HepG2 (cell line): ENCODE measurements around the gene PEPD. TPM values are rescaled to one million over a fixed set of nuclear protein-coding genes. Genes with fewer than 3 reads are reported as not detected.

Source experiments
- ATAC-seq: fragments of 200-7000 bp; cut with Tn5 transposase; 3 replicates; pipeline ENCODE4 v1.9.1; 2020; ENCODE audit warnings: mild to moderate bottlenecking, moderate library complexity
- BruUV-seq: library from RNA; stranded (reverse); fragments of 400-500 nt; replicated peaks from 2 replicates; lab custom pipeline; 2021; lab: Mats Ljungman, UMichigan
- CTCF ChIA-PET: fragments of 300-600 bp; formaldehyde crosslinking; extraction: SDS; loops from one replicate; lab custom pipeline; 2021; ENCODE audit warnings: low total read pairs, inconsistent platforms, low intra/inter-chr PET ratio; lab: Yijun Ruan, JAX
- POLR2A ChIA-PET: fragments of 350-600 bp; sonication (Branson Sonifier 250); formaldehyde crosslinking; loops from one replicate; lab custom pipeline; 2020; ENCODE audit warnings: antibody characterized with exemption, inconsistent platforms; lab: Yijun Ruan, JAX
- DNase-seq: peaks from one replicate; pipeline ENCODE4 v3.0.0-alpha.2; 2015; ENCODE audit warnings: low spot score
- FAIRE-seq: peaks from 3 replicates; lab custom pipeline; 2011; peaks lifted over from hg19 to GRCh38; lab: Jason Lieb, UNC
- H2AFZ ChIP-seq: one replicate; pipeline ENCODE4 v1.6.1; 2011; ENCODE audit warnings: low read length, inconsistent platforms
- H3K27ac ChIP-seq: fragments of 300-600 bp; 3 replicates; pipeline ENCODE4 v1.8.0; 2011; ENCODE audit warnings: mixed run types, mild to moderate bottlenecking, mixed read lengths, low read length, inconsistent platforms; ENCODE audit not compliant: insufficient read depth; ENCODE audit errors: extremely low read length
- H3K27me3 ChIP-seq, 2 experiments: fragments of 200-600 bp in 1 of 2; 2 replicates in 1 of 2; 3 replicates in 1 of 2; pipeline versions ENCODE4 v1.6.0 to v1.8.0; 2011; ENCODE audit warnings: low read length in 2 of 2, mild to moderate bottlenecking in 2 of 2, moderate library complexity in 2 of 2, inconsistent platforms in 1 of 2; ENCODE audit not compliant: insufficient read depth in 2 of 2, control insufficient read depth in 1 of 2
- H3K36me3 ChIP-seq, 2 experiments: fragments of 200-600 bp in 1 of 2; replicated peaks in 1 of 2; 2 replicates in 1 of 2; 3 replicates in 1 of 2; pipeline versions ENCODE4 v1.5.1 to v1.8.0; 2011; ENCODE audit warnings: low read length in 2 of 2, inconsistent platforms in 1 of 2; ENCODE audit not compliant: insufficient read depth in 2 of 2, control insufficient read depth in 1 of 2
- H3K4me1 ChIP-seq: 2 replicates; pipeline ENCODE4 v1.5.1; 2012; ENCODE audit warnings: low read length, inconsistent platforms; ENCODE audit not compliant: insufficient read depth
- H3K4me2 ChIP-seq: 2 replicates; pipeline ENCODE4 v1.6.0; 2011; ENCODE audit warnings: low read depth, low read length, inconsistent platforms
- H3K4me3 ChIP-seq, 3 experiments: fragments of 200-600 bp in 1 of 3; sonication (generic), shearing (Covaris generic) in 1 of 3; replicated peaks in 1 of 3; 2 replicates each; pipeline ENCODE4 v1.5.1; 2011 to 2016; ENCODE audit warnings: low read length in 3 of 3, inconsistent platforms in 2 of 3, low read depth in 2 of 3, mild to moderate bottlenecking in 2 of 3, control low read depth in 1 of 3, mixed read lengths in 1 of 3; ENCODE audit not compliant: insufficient read depth in 1 of 3
- H3K79me2 ChIP-seq: one replicate; pipeline ENCODE4 v1.6.1; 2011; ENCODE audit warnings: low read length, inconsistent platforms; ENCODE audit not compliant: insufficient read depth
- H3K9ac ChIP-seq: 2 replicates; pipeline ENCODE4 v1.6.0; 2011; ENCODE audit warnings: mild to moderate bottlenecking, low read depth, low read length, inconsistent platforms; ENCODE audit not compliant: insufficient read depth
- H3K9me3 ChIP-seq: 2 replicates; pipeline ENCODE4 v1.5.1; 2012; ENCODE audit warnings: mild to moderate bottlenecking, low read length
- H4K20me1 ChIP-seq: 2 replicates; pipeline ENCODE4 v1.6.0; 2011; ENCODE audit warnings: inconsistent platforms, mild to moderate bottlenecking, low read length, moderate library complexity; ENCODE audit not compliant: insufficient read depth
- CENPT ChIP-seq: sonication (generic); formaldehyde crosslinking; IDR thresholded peaks from 2 replicates; pipeline ENCODE4 v1.8.0; 2022; ENCODE audit warnings: low read depth, mild to moderate bottlenecking, moderate library complexity, missing genetic modification reagents
- ELF1 ChIP-seq: sonication (generic); formaldehyde crosslinking; IDR thresholded peaks from 2 replicates; pipeline ENCODE4 v1.4.0; 2020; ENCODE audit warnings: missing genetic modification reagents
- ELK4 ChIP-seq: sonication (generic); formaldehyde crosslinking; IDR thresholded peaks from 2 replicates; pipeline ENCODE4 v1.9.0; 2021; ENCODE audit warnings: missing genetic modification reagents, borderline replicate concordance
- FOXC1 ChIP-seq: sonication (generic); formaldehyde crosslinking; IDR thresholded peaks from 2 replicates; pipeline ENCODE4 v1.8.0; 2022; ENCODE audit warnings: mild to moderate bottlenecking, missing genetic modification reagents, borderline replicate concordance
- FOXP1 ChIP-seq, 2 experiments: fragments of 450-650 bp in 1 of 2; IDR thresholded peaks; 2 replicates each; pipeline ENCODE4 v1.6.1; 2017 to 2018; ENCODE audit warnings: antibody characterized with exemption in 1 of 2
- GLI4 ChIP-seq: sonication (generic); formaldehyde crosslinking; IDR thresholded peaks from 2 replicates; pipeline ENCODE4 v1.5.1; 2020; ENCODE audit warnings: missing genetic modification reagents, mild to moderate bottlenecking, moderate library complexity, borderline replicate concordance
- HHEX ChIP-seq: IDR thresholded peaks from 2 replicates; pipeline ENCODE4 v1.6.1; 2016; ENCODE audit warnings: control low read depth
- NR1H2 ChIP-seq: sonication (generic); formaldehyde crosslinking; IDR thresholded peaks from 2 replicates; pipeline ENCODE4 v1.8.1; 2022; ENCODE audit warnings: low read depth, missing genetic modification reagents, borderline replicate concordance
- NR2F1 ChIP-seq, 2 experiments: fragments of 450-650 bp in 1 of 2; formaldehyde crosslinking in 1 of 2; IDR thresholded peaks; 2 replicates each; pipeline versions ENCODE4 v1.5.0 to v1.6.1; 2016 to 2020; ENCODE audit warnings: mild to moderate bottlenecking in 1 of 2, missing compliant biosample characterization in 1 of 2, missing genetic modification reagents in 1 of 2, moderate library complexity in 1 of 2
- PAX8 ChIP-seq: sonication (generic); formaldehyde crosslinking; IDR thresholded peaks from 2 replicates; pipeline ENCODE4 v1.8.0; 2022; ENCODE audit warnings: mild to moderate bottlenecking, missing genetic modification reagents, borderline replicate concordance
- POGK ChIP-seq: sonication (generic); formaldehyde crosslinking; conservative IDR thresholded peaks from 2 replicates; pipeline ENCODE4 v1.8.0; 2022; ENCODE audit warnings: mild to moderate bottlenecking, moderate library complexity, missing genetic modification reagents
- RFXAP ChIP-seq: sonication (generic); formaldehyde crosslinking; IDR thresholded peaks from 2 replicates; pipeline ENCODE4 v1.4.0; 2020; ENCODE audit warnings: missing genetic modification reagents, borderline replicate concordance
- SMAD3 ChIP-seq: sonication (generic); formaldehyde crosslinking; IDR thresholded peaks from 2 replicates; pipeline ENCODE4 v1.4.0; 2020; ENCODE audit warnings: missing genetic modification reagents
- SMYD3 ChIP-seq: sonication (generic); formaldehyde crosslinking; IDR thresholded peaks from 2 replicates; pipeline ENCODE4 v1.8.1; 2023; ENCODE audit warnings: mild to moderate bottlenecking, missing genetic modification reagents
- TARDBP ChIP-seq: sonication (generic); formaldehyde crosslinking; IDR thresholded peaks from 2 replicates; pipeline ENCODE4 v1.8.0; 2022; ENCODE audit warnings: mild to moderate bottlenecking, missing genetic modification reagents
- TBX3 ChIP-seq: fragments of 450-650 bp; IDR thresholded peaks from 2 replicates; pipeline ENCODE4 v1.6.1; 2017; ENCODE audit warnings: antibody characterized with exemption, mild to moderate bottlenecking, inconsistent platforms, borderline replicate concordance
- THYN1 ChIP-seq: sonication (generic); formaldehyde crosslinking; IDR thresholded peaks from 2 replicates; pipeline ENCODE4 v1.8.1; 2023; ENCODE audit warnings: low read depth, mild to moderate bottlenecking, moderate library complexity, missing genetic modification reagents, borderline replicate concordance
- TSC22D2 ChIP-seq: sonication (generic); formaldehyde crosslinking; IDR thresholded peaks from 2 replicates; pipeline ENCODE4 v1.5.1; 2020; ENCODE audit warnings: missing genetic modification reagents, mild to moderate bottlenecking, borderline replicate concordance
- ZNF296 ChIP-seq: sonication (generic); formaldehyde crosslinking; conservative IDR thresholded peaks from 2 replicates; pipeline ENCODE4 v1.5.0; 2020; ENCODE audit warnings: mild to moderate bottlenecking, missing genetic modification reagents
- ZNF550 ChIP-seq: sonication (generic); formaldehyde crosslinking; IDR thresholded peaks from 2 replicates; pipeline ENCODE4 v1.4.0; 2020; ENCODE audit warnings: mild to moderate bottlenecking, missing genetic modification reagents, borderline replicate concordance
- WGBS: methylation state at CpG from one replicate; pipeline ENCODE4 v1.1.6; 2017; ENCODE audit warnings: low lambda C conversion rate; 5-methylcytosine and 5-hydroxymethylcytosine counted together
- in situ Hi-C: cut with HindIII; loops from 2 replicates; pipeline ENCODE4 v1.10.0; 2017; ENCODE audit warnings: low pct_unique_long_range_greater_than_20kb; ENCODE audit not compliant: extremely low pct_ligation_motif_present
- intact Hi-C: fragments of 100-400 bp; cut with micrococcal nuclease; formaldehyde crosslinking; loops from one replicate; pipeline ENCODE4 v1.10.0; 2022; ENCODE audit not compliant: unreplicated experiment
- polyA plus RNA-seq, 8 experiments: library from polyadenylated mRNA; depleted of rRNA in 3 of 8; stranded (reverse) in 7 of 8; unstranded in 1 of 8; fragments of >200 nt; fragmentation: Illumina TruSeq in 4 of 8; extraction: Trizol in 4 of 8; gene quantifications; 2 replicates each; pipeline versions ENCODE4 v1.2.1 to v1.2.3, GENCODE V29; 2011 to 2016; ENCODE audit warnings: low read depth in 4 of 8, missing spikeins in 1 of 8, mixed read lengths in 1 of 8; ENCODE audit not compliant: insufficient read depth in 1 of 8
- total RNA-seq, 5 experiments: library from RNA; depleted of rRNA; stranded (reverse); fragments of >200 nt; fragmentation: Illumina TruSeq; extraction: Trizol; gene quantifications; 2 replicates each; pipeline ENCODE4 v1.2.3, GENCODE V29; 2016; ENCODE audit warnings: low read depth in 1 of 5

PEPD gene
- total and polyA plus RNA-seq, 2 of the 13 experiments (the other 11 are each of a cell fraction or from before 2014, with no cell fraction given): 60.7 to 75.1 TPM

GRCh38 chr19:33557720-33558119, 36.1 kb upstream of the PEPD start:
- intact Hi-C loops (no loop called here), in situ Hi-C loops (no loop called here)
- H4K20me1 ChIP-seq: no peaks in the 10 kb centered on the region
- H3K9me3 ChIP-seq: no peaks in the 10 kb centered on the region
- ATAC-seq (no peak), DNase-seq (no peak), FAIRE-seq (no peak)
- H3K27me3 ChIP-seq: peaks cover 3 to 41% of the 10 kb centered on the region in 2 experiments; a peak in 3 of 5 replicates
- no peaks in the 10 kb centered on the region for H3K36me3 ChIP-seq
- no peak overlapping the region for H3K9ac ChIP-seq
- ChIA-PET POLR2A (no interaction called here), CTCF (no interaction called here)
- H3K79me2 ChIP-seq: no peaks in the 10 kb centered on the region
- H3K4me3 ChIP-seq: no peak overlapping the region
- no TSS peak for BruUV-seq
- WGBS: 11% methylated on average over 8 of the region's 13 CpGs
- H3K4me1 ChIP-seq: no peaks in the 10 kb centered on the region
- no peak overlapping the region for H2AFZ ChIP-seq
- TF ChIP-seq RFXAP (CRISPR knock-in tag) (no peak), NR1H2 (no peak), NR2F1 (CRISPR knock-in tag; IDR thresholded peaks at IDR 0.05) (no peak), FOXC1 (CRISPR knock-in tag) (no peak), TARDBP (no peak), SMAD3 (CRISPR knock-in tag) (no peak), GLI4 (CRISPR knock-in tag) (no peak), ZNF296 (CRISPR knock-in tag) (no peak), THYN1 (CRISPR knock-in tag) (no peak), HHEX (CRISPR knock-in tag) (no peak), TBX3 (no peak), SMYD3 (CRISPR knock-in tag) (no peak), CENPT (CRISPR knock-in tag) (no peak), POGK (CRISPR knock-in tag) (no peak), TSC22D2 (CRISPR knock-in tag) (no peak), FOXP1 (IDR thresholded peaks at IDR 0.05) (no peak), FOXP1 (CRISPR knock-in tag; IDR thresholded peaks at IDR 0.05) (no peak), ELK4 (CRISPR knock-in tag) (no peak), ELF1 (CRISPR knock-in tag) (no peak), ZNF550 (CRISPR knock-in tag) (no peak), PAX8 (no peak)
- no peak overlapping the region for H3K4me2 ChIP-seq
- H3K27ac ChIP-seq: no peak overlapping the region
